HL-60 (cell line): ENCODE results near the gene NTHL1.

Experiments
- CTCF ChIP-seq: IDR thresholded peaks from one replicate; pipeline ENCODE4 v1.5.1; 2011; ENCODE audit warnings: low read length, control low read depth, inconsistent platforms; ENCODE audit not compliant: insufficient read depth
- GABPA ChIP-seq: IDR thresholded peaks from 2 replicates; pipeline ENCODE4 v1.6.1; 2012; ENCODE audit warnings: low read depth

GRCh38 chr16:2004795-2005517 lies 42.7 kb downstream of the NTHL1 start:
- TF ChIP-seq CTCF (no peak), GABPA (no peak)
